ENCODE data around the gene RBFOX1. TPM values are rescaled to one million over a fixed set of nuclear protein-coding genes. Genes with fewer than 3 reads are reported as not detected.

Gene RBFOX1
- total and polyA plus RNA-seq, 10 of the 15 experiments (the other 5 are each of a cell fraction or from before 2014, with no cell fraction given): 0.87 TPM; not detected in 9

- TF ChIP-seq BHLHE40 (IDR thresholded peaks at IDR 0.05; ENCODE audit: borderline replicate concordance in 1 of 2, low read depth in 2 of 2, low read length in 1 of 2) (no peak), CHD2 (IDR thresholded peaks at IDR 0.05; ENCODE audit: borderline replicate concordance, low read depth, low read length) (no peak), ZNF274 (IDR thresholded peaks at IDR 0.05; ENCODE audit: insufficient read depth, insufficient read length) (no peak), EP300 (IDR thresholded peaks at IDR 0.05; ENCODE audit: borderline replicate concordance in 1 of 2, control insufficient read depth in 1 of 2, low read depth in 2 of 2, low read length in 2 of 2) (no peak), REST (IDR thresholded peaks at IDR 0.05; ENCODE audit: low read depth, low read length) (no peak)
Observed at GRCh38 chr16:7376227-7376626, 43.6 kb downstream of the RBFOX1 start (continued).

GRCh38 chr16:7377231-7377630 lies 44.6 kb downstream of the RBFOX1 start:
- H3K4me1 ChIP-seq (ENCODE audit: control insufficient read depth, insufficient read depth, low read length): no peaks in the 10 kb centered on the region
- no peaks in the 10 kb centered on the region for H4K20me1 ChIP-seq (ENCODE audit: control insufficient read depth, insufficient read depth)
- no peak for FAIRE-seq
- POLR2A ChIA-PET: no interaction called here
- ATAC-seq: no peak
- H3K4me2 ChIP-seq (ENCODE audit: control insufficient read depth, insufficient read depth): no peak overlapping the region
- H3K27me3 ChIP-seq (replicated peaks in 1 of 2; ENCODE audit: control insufficient read depth in 2 of 2, insufficient read depth in 2 of 2, low read length in 1 of 2): no peaks in the 10 kb centered on the region
- no peak overlapping the region for H2AFZ ChIP-seq (ENCODE audit: control insufficient read depth, low read depth, low read length)
- no TSS peak for BruUV-seq (replicated peaks)
- no peak overlapping the region for H3K27ac ChIP-seq (ENCODE audit: control insufficient read depth, insufficient read depth)
- DNase-seq (ENCODE audit: low read depth, low spot score): no peak
- no peaks in the 10 kb centered on the region for H3K79me2 ChIP-seq (ENCODE audit: control insufficient read depth, insufficient read depth, low read length)
- WGBS (ENCODE audit: insufficient coverage, insufficient replicate concordance, low lambda C conversion rate, missing lambda C conversion rate): 13% methylated on average over 5 of the region's 5 CpGs
- intact Hi-C loops (cut with micrococcal nuclease; ENCODE audit: unreplicated experiment) (no loop called here), in situ Hi-C loops (cut with MboI) (no loop called here)
- CTCF ChIA-PET: interaction anchor here (0.5 kb wide), 1 partner anchor 355 kb away, joined by 3 read pairs; no protein-coding TSS in a partner anchor
- SMC1A ChIA-PET (ENCODE audit: uncharacterized antibody, unreplicated experiment): no interaction called here
- H3K9ac ChIP-seq (ENCODE audit: control insufficient read depth, insufficient read depth, low read length): no peak overlapping the region
- no peak for TF ChIP-seq ZZZ3 (IDR thresholded peaks at IDR 0.05; ENCODE audit: control insufficient read depth, insufficient read length, low read depth)
- TF ChIP-seq PML (IDR thresholded peaks at IDR 0.05; ENCODE audit: low read length): no peak
- no peak for TF ChIP-seq BMI1 (IDR thresholded peaks at IDR 0.05; ENCODE audit: borderline replicate concordance)
- no peak for TF ChIP-seq EED (IDR thresholded peaks at IDR 0.05; ENCODE audit: low read depth)
- TF ChIP-seq BCL11A (IDR thresholded peaks at IDR 0.05; ENCODE audit: low read depth, low read length): no peak
- TF ChIP-seq IKZF1 (conservative IDR thresholded peaks at IDR 0.05): no peak
- no peak for TF ChIP-seq LARP7 (IDR thresholded peaks at IDR 0.05)
- no peak for TF ChIP-seq HDAC6 (IDR thresholded peaks at IDR 0.05; ENCODE audit: unreplicated experiment)
- TF ChIP-seq PKNOX1 (IDR thresholded peaks at IDR 0.05): no peak
- no peak for TF ChIP-seq SUPT20H (IDR thresholded peaks at IDR 0.05; ENCODE audit: borderline replicate concordance, control insufficient read depth, low read depth, low read length)
- TF ChIP-seq RELB (IDR thresholded peaks at IDR 0.05; ENCODE audit: low read depth): no peak
- RAD21 ChIA-PET (ENCODE audit: unreplicated experiment): no interaction called here
- no peaks in the 10 kb centered on the region for H3K36me3 ChIP-seq (ENCODE audit: control insufficient read depth in 2 of 2, insufficient read depth in 2 of 2, low read length in 1 of 2)
- no peak overlapping the region for H3K4me3 ChIP-seq
- no peaks in the 10 kb centered on the region; the same call in 2 of the 3 replicates for H3K9me3 ChIP-seq (replicated peaks; ENCODE audit: control insufficient read depth, insufficient read depth, low read length)

Data from GM12878 (cell line).